Right lobe of liver (tissue), 4 donors: ENCODE measurements around the gene FBXL13.
"Not testable (repeated sequence)": the region's sequence is repeated elsewhere in the genome, so short reads cannot be mapped to it uniquely, and the experiment has no call there.

Source experiments
- CTCF ChIP-seq, 4 donors: fragments of 200-600 bp in 3 of 4; fragments of 450-650 bp in 1 of 4; IDR thresholded peaks; one replicate each; pipeline versions ENCODE4 v1.5.1 to v1.8.0; 2016 to 2022; ENCODE audit warnings: antibody characterized with exemption in 4 of 4, mild to moderate bottlenecking in 2 of 4
- POLR2A ChIP-seq: fragments of 450-650 bp; IDR thresholded peaks from one replicate; pipeline ENCODE4 v1.6.1; 2017; ENCODE audit warnings: antibody characterized with exemption, mild to moderate bottlenecking
- donor health status: DM: no; HTN: no; CAD: no.
- donor health status: DM: no; HTN: no; CAD: no.
- donor health status: DM: no; HTN: yes; CAD: no.

DNA sequence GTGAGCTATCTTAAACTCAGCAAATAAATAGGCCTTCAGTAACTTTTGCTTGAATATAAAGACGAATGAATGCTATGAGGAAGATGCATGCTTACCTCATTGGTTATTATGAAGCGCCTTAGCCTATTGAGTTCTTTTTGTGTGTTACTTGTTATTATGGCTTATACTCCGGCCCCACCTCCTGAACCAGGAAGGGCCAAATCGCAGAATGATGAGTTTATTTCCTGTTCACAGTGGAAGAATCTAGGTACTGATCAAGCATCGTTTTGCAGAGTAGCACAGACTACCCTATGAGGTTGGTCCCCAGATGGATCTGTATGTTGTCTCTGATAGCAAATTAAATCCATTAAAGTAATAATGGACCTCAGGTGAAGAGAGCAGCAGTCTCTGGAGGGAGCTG lies 283.2 kb downstream of the FBXL13 start:
- not testable (repeated sequence) for TF ChIP-seq POLR2A; CTCF (IDR thresholded peaks at IDR 0.05)
